CD8-positive, alpha-beta memory T cell (primary cell): ENCODE data around the gene DVL2. TPM values are rescaled to one million over a fixed set of nuclear protein-coding genes. Genes with fewer than 3 reads are reported as not detected.
A peak's percentile ranks its signal among the peaks of the same experiment; 100 is the strongest.
"Not testable (repeated sequence)": the region's sequence is repeated elsewhere in the genome, so short reads cannot be mapped to it uniquely, and the experiment has no call there.

Experiments
- CTCF ChIA-PET: fragments of 350-600 bp; sonication (Branson Sonifier 250); formaldehyde crosslinking; loops from one replicate; lab custom pipeline; 2021; ENCODE audit warnings: antibody characterized with exemption; lab: Charles Lee
- POLR2A ChIA-PET: fragments of 350-600 bp; sonication (Branson Sonifier 250); formaldehyde crosslinking; loops from one replicate; lab custom pipeline; 2021; ENCODE audit warnings: antibody characterized with exemption; lab: Charles Lee
- DNase-seq, 5 donors: peaks; one replicate each; pipeline versions ENCODE4 v3.0.0 to v3.0.0-alpha.2; 2020 to 2022; ENCODE audit warnings: mixed read lengths in 1 of 5
- H3K27ac ChIP-seq: one replicate; pipeline ENCODE4 v1.7.0; 2013; ENCODE audit warnings: low read depth, mild to moderate bottlenecking, low read length, moderate library complexity
- H3K27me3 ChIP-seq: 2 replicates; pipeline ENCODE4 v1.7.0; 2013; ENCODE audit warnings: low read length, mild to moderate bottlenecking; ENCODE audit not compliant: insufficient read depth, poor library complexity, severe bottlenecking
- H3K36me3 ChIP-seq: 2 replicates; pipeline ENCODE4 v1.7.0; 2013; ENCODE audit warnings: mild to moderate bottlenecking, low read length, moderate library complexity; ENCODE audit not compliant: insufficient read depth
- H3K4me1 ChIP-seq: 2 replicates; pipeline ENCODE4 v1.7.0; 2013; ENCODE audit warnings: mild to moderate bottlenecking, low read length, moderate library complexity; ENCODE audit not compliant: insufficient read depth
- H3K4me3 ChIP-seq: 2 replicates; pipeline ENCODE4 v1.7.0; 2013; ENCODE audit warnings: mild to moderate bottlenecking, low read length
- H3K9me3 ChIP-seq: 2 replicates; pipeline ENCODE4 v1.7.0; 2013; ENCODE audit warnings: mild to moderate bottlenecking, low read length
- H3K27ac Mint-ChIP-seq, 8 donors: one replicate each; pipeline ENCODE4 v1.8.0; 2020 to 2021; ENCODE audit warnings: mixed read lengths in 8 of 8, mild to moderate bottlenecking in 6 of 8, inconsistent platforms in 3 of 8, moderate library complexity in 3 of 8
- H3K27me3 Mint-ChIP-seq, 2 donors: one replicate each; pipeline ENCODE4 v1.8.0; 2020 to 2021; ENCODE audit warnings: mixed read lengths in 2 of 2, mild to moderate bottlenecking in 1 of 2, moderate library complexity in 1 of 2
- H3K36me3 Mint-ChIP-seq, 3 donors: one replicate each; pipeline ENCODE4 v1.8.0; 2020 to 2021; ENCODE audit warnings: mixed read lengths in 3 of 3, inconsistent platforms in 1 of 3, mild to moderate bottlenecking in 1 of 3
- H3K4me1 Mint-ChIP-seq, 3 donors: one replicate each; pipeline ENCODE4 v1.8.0; 2020 to 2021; ENCODE audit warnings: mixed read lengths in 3 of 3, inconsistent platforms in 1 of 3, mild to moderate bottlenecking in 1 of 3
- H3K4me3 Mint-ChIP-seq, 7 donors: one replicate each; pipeline ENCODE4 v1.8.0; 2020 to 2021; ENCODE audit warnings: mixed read lengths in 7 of 7, mild to moderate bottlenecking in 6 of 7, moderate library complexity in 4 of 7, inconsistent platforms in 2 of 7
- H3K9me3 Mint-ChIP-seq, 5 donors: one replicate each; pipeline ENCODE4 v1.8.0; 2020 to 2022; ENCODE audit warnings: mixed read lengths in 5 of 5, mild to moderate bottlenecking in 3 of 5, moderate library complexity in 2 of 5, inconsistent platforms in 1 of 5
- polyA plus RNA-seq: library from polyadenylated mRNA; unstranded; fragments of 300-500 nt; fragmentation: Illumina TruSeq; gene quantifications from one replicate; pipeline ENCODE4 v1.2.3, GENCODE V29; 2021
- total RNA-seq, 2 experiments: library from RNA; stranded (reverse); gene quantifications; one replicate each; pipeline ENCODE4 v1.2.3, GENCODE V29; 2021

Gene DVL2
- total and polyA plus RNA-seq, 3 experiments from 2014 or later: 24.0 to 65.5 (median 61.8) TPM

DNA sequence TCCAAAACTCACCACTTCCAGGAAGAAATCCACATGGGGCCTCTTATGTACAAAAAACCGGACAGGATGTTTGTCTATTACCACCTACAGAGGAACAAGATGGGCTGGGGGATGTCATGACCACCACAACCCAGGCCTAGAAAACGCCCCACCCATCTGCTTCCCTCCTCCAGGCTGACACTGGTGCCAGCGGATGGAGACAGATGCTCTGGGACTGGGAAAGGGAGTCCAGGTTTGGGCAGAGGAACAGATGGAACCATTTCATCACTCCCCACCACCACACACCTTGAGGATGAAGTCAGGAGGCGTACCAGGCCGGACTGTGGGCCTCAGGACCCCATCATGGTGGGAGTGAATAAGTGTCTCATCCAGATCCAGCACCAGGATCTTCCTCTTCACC is 12.5 kb upstream of the DVL2 start:
- H3K4me1 Mint-ChIP-seq: peaks cover 40 to 48% (median 44%) of the 10 kb centered on the region in 3 donors
- no peak overlapping the region for H3K27ac ChIP-seq
- no peak for DNase-seq
- H3K9me3 Mint-ChIP-seq: peaks cover 0 to 3% (median 0%) of the 10 kb centered on the region in 5 donors
- no peaks in the 10 kb centered on the region for H3K9me3 ChIP-seq
- H3K4me1 ChIP-seq: peaks cover 31% of the 10 kb centered on the region
- H3K4me3 ChIP-seq: no peak overlapping the region
- peaks cover 0 to 7% of the 10 kb centered on the region in 2 donors for H3K27me3 Mint-ChIP-seq
- H3K4me3 Mint-ChIP-seq: peak overlapping the region in 3 of 7 donors; percentile 27 to 64 (median 34)
- H3K36me3 Mint-ChIP-seq: peaks cover 0 to 49% (median 14%) of the 10 kb centered on the region in 3 donors
- peak overlapping the region in 4 of 8 donors; percentile 32 to 95 (median 76) for H3K27ac Mint-ChIP-seq
- ChIA-PET POLR2A (no interaction called here), CTCF (interaction anchor here (1.6 kb wide), 1 partner anchor 27 kb away, joined by 4 read pairs; the partner anchor contains the start of genes ACADVL and DLG4)
- H3K36me3 ChIP-seq: peaks cover 25% of the 10 kb centered on the region
- H3K27me3 ChIP-seq: no peaks in the 10 kb centered on the region

DNA sequence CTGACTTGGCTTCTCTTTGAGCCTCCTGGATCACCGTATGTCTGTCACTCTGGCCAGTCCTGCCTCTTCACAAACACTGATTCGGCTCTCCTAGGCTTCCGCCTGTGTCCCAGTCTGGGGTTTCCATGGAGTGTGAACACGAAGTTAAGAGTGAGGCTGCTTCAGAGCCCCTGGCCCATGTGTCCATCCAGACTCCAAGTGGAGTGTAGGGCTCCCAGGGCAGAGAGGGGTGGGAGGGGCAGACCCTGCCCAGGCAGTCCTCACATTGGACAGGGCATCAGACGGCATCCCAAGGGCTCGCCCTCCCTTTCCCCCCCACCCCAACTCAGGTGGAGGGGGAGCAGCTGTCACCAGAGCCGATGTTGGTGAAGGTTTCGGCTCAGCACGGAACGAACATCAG is 9.5 kb upstream of the DVL2 start:
- Mint-ChIP-seq H3K4me3 (peak overlapping the region; percentile 32 to 98 (median 80)), H3K36me3 (peaks cover 0 to 67% (median 23%) of the 10 kb centered on the region in 3 donors), H3K27me3 (peaks cover 0 to 11% of the 10 kb centered on the region in 2 donors), H3K4me1 (peaks cover 42 to 48% (median 45%) of the 10 kb centered on the region in 3 donors), H3K27ac (peak overlapping the region in 3 of 8 donors; percentile 63 to 99 (median 96))
- not testable (repeated sequence) for H3K9me3 Mint-ChIP-seq, H3K27me3 ChIP-seq, DNase-seq, H3K9me3 ChIP-seq, H3K4me3 ChIP-seq, H3K27ac ChIP-seq
- H3K4me1 ChIP-seq: peaks cover 31% of the 10 kb centered on the region
- H3K36me3 ChIP-seq: peaks cover 37% of the 10 kb centered on the region
- POLR2A ChIA-PET: interaction anchor here (0.6 kb wide), 1 partner anchor 193 kb away, joined by 5 read pairs; no protein-coding TSS in a partner anchor
- CTCF ChIA-PET: interaction anchor here (2.8 kb wide), 1 partner anchor 52 kb away, joined by 8 read pairs; no protein-coding TSS in a partner anchor

DNA sequence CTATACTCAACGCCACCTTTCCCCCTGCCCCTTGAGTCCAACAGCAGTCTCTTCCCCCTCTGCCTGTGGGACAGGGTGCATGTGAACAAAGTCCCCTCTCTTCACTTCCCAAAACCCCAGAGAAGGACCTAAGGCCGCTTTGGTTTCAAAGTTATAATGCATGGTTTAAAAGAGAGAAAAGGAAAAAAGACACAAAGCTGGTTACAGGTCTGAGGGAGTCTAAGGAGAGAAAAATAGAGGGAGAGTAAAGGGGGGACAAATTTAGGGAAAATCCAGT is 9.1 kb upstream of the DVL2 start:
- Mint-ChIP-seq H3K27me3 (peaks cover 0 to 11% of the 10 kb centered on the region in 2 donors), H3K27ac (peak overlapping the region; percentile 77 to 99 (median 96)), H3K9me3 (peaks cover 0 to 3% (median 0%) of the 10 kb centered on the region in 5 donors), H3K4me1 (peaks cover 37 to 44% (median 40%) of the 10 kb centered on the region in 3 donors), H3K36me3 (peaks cover 0 to 69% (median 23%) of the 10 kb centered on the region in 3 donors), H3K4me3 (peak overlapping the region; percentile 76 to 98 (median 94))
- no peaks in the 10 kb centered on the region for H3K9me3 ChIP-seq
- no peaks in the 10 kb centered on the region for H3K27me3 ChIP-seq
- ChIA-PET CTCF (interaction anchor here (1.2 to 2.8 kb wide), 2 partner anchors 24 to 53 kb away, joined by 6 to 8 read pairs; partner anchors contain the start of genes ACADVL and DLG4), POLR2A (interaction anchor here (0.6 to 2.7 kb wide), 6 partner anchors 8 to 197 kb away, joined by 4 to 13 read pairs (median 6); partner anchors contain the start of genes ACAP1, CTDNEP1, DVL2 and ELP5)
- peaks cover 29% of the 10 kb centered on the region for H3K4me1 ChIP-seq
- H3K4me3 ChIP-seq: peak overlapping the region; percentile 78
- H3K36me3 ChIP-seq: peaks cover 37% of the 10 kb centered on the region
- DNase-seq: no peak
- peak overlapping the region; percentile 69 for H3K27ac ChIP-seq

- DNase-seq: peak; percentile 91 to 96 (median 94)
- CTCF ChIA-PET: interaction anchor here (0.6 to 2.8 kb wide), 10 partner anchors 8 to 609 kb away, joined by 3 to 8 read pairs (median 3); partner anchors contain the start of genes ACADVL, CLDN7, CTDNEP1 and DLG4
These were observed 8.6 kb upstream of the DVL2 start for GRCh38 chr17:7242717-7243452.

DNA sequence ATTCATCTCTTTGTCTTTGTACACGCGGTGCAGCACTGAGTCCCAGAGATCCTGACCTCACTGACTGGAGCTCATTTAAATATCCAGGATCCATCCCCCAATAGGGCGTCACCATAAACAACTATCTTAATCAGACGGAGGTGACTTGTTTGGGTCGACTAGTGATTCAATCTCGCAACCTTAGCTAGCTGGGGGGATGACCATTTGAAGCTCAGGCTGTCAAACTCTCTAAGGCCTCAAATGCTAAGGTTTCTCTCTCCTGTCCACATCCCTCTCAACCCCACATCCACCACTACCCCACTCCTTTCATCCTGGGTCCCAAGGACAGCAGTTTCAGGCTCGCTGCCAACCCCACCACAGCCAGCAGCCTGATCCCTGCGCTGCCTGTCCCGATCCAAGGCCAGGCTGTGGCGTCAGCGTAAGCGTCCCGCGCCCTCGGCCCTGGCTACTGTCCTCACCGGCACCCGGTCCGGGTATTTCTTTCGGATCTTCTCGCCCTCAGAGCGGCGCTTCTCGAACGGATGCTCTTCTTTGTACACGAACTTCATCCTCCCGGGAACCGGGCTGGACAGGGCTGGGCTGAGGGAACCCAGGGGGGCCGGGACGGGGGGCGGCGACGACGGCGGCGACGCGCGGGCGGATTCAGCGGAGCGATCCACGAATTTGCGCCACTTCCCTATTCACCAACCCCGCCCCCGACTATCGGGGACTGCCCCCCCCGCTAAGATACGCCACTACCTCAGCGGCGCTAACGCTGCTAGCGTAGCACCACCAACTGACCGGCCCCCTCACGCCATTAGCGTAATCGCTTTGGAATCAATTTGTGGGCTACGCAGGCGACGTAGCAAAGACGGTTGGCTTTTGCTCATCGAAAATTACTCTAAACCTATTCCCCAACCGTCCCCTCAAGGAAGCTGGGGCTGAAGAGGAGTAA is 7.7 kb upstream of the DVL2 start, which contains the start of gene GABARAP:
TSS of gene GABARAP (minus strand) at position 667 of the 934 bp plus-strand sequence. CDS start at position 548, 119 bp downstream.
- Histone ChIP-seq H3K4me3 (peak within 1 kb of the TSS; percentile 78), H3K9me3 (no peaks in the 10 kb centered on the region), H3K4me1 (peaks cover 35% of the 10 kb centered on the region), H3K36me3 (peaks cover 35% of the 10 kb centered on the region), H3K27me3 (no peaks in the 10 kb centered on the region), H3K27ac (peak within 1 kb of the TSS; percentile 69)
- peaks cover 41 to 48% (median 43%) of the 10 kb centered on the region in 3 donors for H3K4me1 Mint-ChIP-seq
- DNase-seq: peak; percentile 88 to 94 (median 90)
- POLR2A ChIA-PET: interaction anchor here (1.0 to 4.3 kb wide), 10 partner anchors 8 to 206 kb away, joined by 4 to 16 read pairs (median 8); partner anchors contain the start of genes ACADVL, ACAP1, CTDNEP1 and DLG4
- CTCF ChIA-PET: interaction anchor here (0.6 to 2.8 kb wide), 12 partner anchors 9 to 610 kb away, joined by 3 to 13 read pairs (median 3); partner anchors contain the start of genes ACADVL, CLDN7, CTDNEP1 and DLG4
- peaks cover 0 to 3% (median 0%) of the 10 kb centered on the region in 5 donors for H3K9me3 Mint-ChIP-seq
- peak within 1 kb of the TSS; percentile 96 to 100 (median 99) for H3K27ac Mint-ChIP-seq
- H3K27me3 Mint-ChIP-seq: peaks cover 0 to 11% of the 10 kb centered on the region in 2 donors
- peaks cover 0 to 71% (median 22%) of the 10 kb centered on the region in 3 donors for H3K36me3 Mint-ChIP-seq
- peak within 1 kb of the TSS; percentile 93 to 98 (median 96) for H3K4me3 Mint-ChIP-seq

More at GRCh38 chr17:7242717-7243452, 8.6 kb upstream of the DVL2 start:
- Mint-ChIP-seq H3K4me3 (peak overlapping the region; percentile 93 to 98 (median 96)), H3K27me3 (peaks cover 0 to 11% of the 10 kb centered on the region in 2 donors), H3K36me3 (peaks cover 0 to 70% (median 23%) of the 10 kb centered on the region in 3 donors), H3K4me1 (peaks cover 37 to 43% (median 39%) of the 10 kb centered on the region in 3 donors), H3K9me3 (peaks cover 0 to 3% (median 0%) of the 10 kb centered on the region in 5 donors), H3K27ac (peak overlapping the region; percentile 96 to 100 (median 99))
- Histone ChIP-seq H3K4me3 (peak overlapping the region; percentile 78), H3K27ac (peak overlapping the region; percentile 69), H3K4me1 (peaks cover 29% of the 10 kb centered on the region), H3K27me3 (no peaks in the 10 kb centered on the region), H3K36me3 (peaks cover 37% of the 10 kb centered on the region), H3K9me3 (no peaks in the 10 kb centered on the region)
- POLR2A ChIA-PET: interaction anchor here (0.5 to 2.7 kb wide), 11 partner anchors 8 to 230 kb away, joined by 3 to 13 read pairs (median 6); partner anchors contain the start of genes ACADVL, ACAP1, CTDNEP1 and DLG4

- CTCF ChIA-PET: interaction anchor here (1.1 to 2.6 kb wide), 3 partner anchors 21 to 195 kb away, joined by 3 to 13 read pairs (median 3); partner anchors contain the start of genes ACADVL, CLDN7 and DLG4
- Mint-ChIP-seq H3K4me1 (peaks cover 43 to 50% (median 47%) of the 10 kb centered on the region in 3 donors), H3K27ac (peak overlapping the region; percentile 96 to 100 (median 99)), H3K36me3 (peaks cover 0 to 71% (median 20%) of the 10 kb centered on the region in 3 donors), H3K9me3 (peaks cover 0 to 3% (median 0%) of the 10 kb centered on the region in 5 donors), H3K4me3 (peak overlapping the region; percentile 93 to 98 (median 96)), H3K27me3 (peaks cover 0 to 11% of the 10 kb centered on the region in 2 donors)
- DNase-seq: no peak
- peak overlapping the region; percentile 69 for H3K27ac ChIP-seq
- peak overlapping the region; percentile 78 for H3K4me3 ChIP-seq
- POLR2A ChIA-PET: interaction anchor here (1.5 to 4.3 kb wide), 4 partner anchors 10 to 95 kb away, joined by 4 to 16 read pairs (median 10); partner anchors contain the start of genes ACAP1, CTDNEP1, ELP5 and NEURL4
- H3K27me3 ChIP-seq: no peaks in the 10 kb centered on the region
- peaks cover 26% of the 10 kb centered on the region for H3K36me3 ChIP-seq
- H3K9me3 ChIP-seq: no peaks in the 10 kb centered on the region
- H3K4me1 ChIP-seq: peaks cover 35% of the 10 kb centered on the region
These were observed 6.9 kb upstream of the DVL2 start for GRCh38 chr17:7241090-7241733.
